Uterus (tissue), 2 donors: ENCODE data around the gene PARP15.

Experiments
- CTCF ChIP-seq, 4 experiments: fragments of 200-600 bp in 2 of 4; fragments of 450-650 bp in 2 of 4; sonication (generic) in 2 of 4; IDR thresholded peaks; one replicate each; pipeline ENCODE4 v1.5.1; 2016 to 2019; ENCODE audit warnings: antibody characterized with exemption in 4 of 4, mild to moderate bottlenecking in 2 of 4, moderate library complexity in 1 of 4
- POLR2A ChIP-seq, 2 donors: fragments of 450-650 bp; IDR thresholded peaks; one replicate each; pipeline ENCODE4 v1.6.1; 2016; ENCODE audit warnings: antibody characterized with exemption in 2 of 2, mild to moderate bottlenecking in 1 of 2, moderate library complexity in 1 of 2

DNA sequence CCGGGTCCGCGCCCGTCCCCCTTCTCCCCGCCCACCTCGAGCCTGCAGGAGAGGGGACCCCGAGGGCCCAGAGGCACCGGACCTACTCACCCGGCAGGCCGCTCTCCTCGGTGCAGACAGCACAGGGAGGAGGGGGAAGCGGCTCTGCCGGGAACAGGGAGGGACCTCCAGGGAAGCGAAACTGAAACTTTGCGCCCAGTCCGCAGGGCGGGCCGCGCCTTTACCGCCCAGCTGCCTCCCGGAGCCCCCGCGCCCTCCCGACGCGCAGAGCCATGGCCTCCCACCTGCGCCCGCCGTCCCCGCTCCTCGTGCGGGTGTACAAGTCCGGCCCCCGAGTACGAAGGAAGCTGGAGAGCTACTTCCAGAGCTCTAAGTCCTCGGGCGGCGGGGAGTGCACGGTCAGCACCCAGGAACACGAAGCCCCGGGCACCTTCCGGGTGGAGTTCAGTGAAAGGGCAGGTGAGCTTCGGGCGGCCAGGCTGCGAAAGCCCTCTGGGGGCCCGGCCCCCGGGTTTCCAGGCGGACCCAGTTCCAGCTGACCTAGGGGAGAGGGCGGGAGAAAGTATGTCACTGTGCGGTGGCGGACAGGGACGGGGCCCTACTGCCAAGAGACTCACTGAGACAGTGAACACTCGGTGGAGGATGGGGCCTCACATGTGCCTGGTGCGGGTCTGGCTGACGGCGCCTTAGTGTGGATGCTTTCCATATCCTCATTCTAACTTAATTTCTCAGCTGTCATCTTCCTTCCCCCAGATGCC lies 13.1 kb upstream of the PARP15 start, which contains the start of the genes DTX3L and PARP9:
- TF ChIP-seq POLR2A (IDR thresholded peaks at IDR 0.05), result peak; percentile 57 to 76
- no peak for TF ChIP-seq CTCF (IDR thresholded peaks at IDR 0.05)
